Activated naive CD4-positive, alpha-beta T cell treated with anti-CD3 and anti-CD28 coated beads, Interleukin-2, amount 50 U/mL, for 72 hours (primary cell): ENCODE measurements around the gene WDR1. TPM values are rescaled to one million over a fixed set of nuclear protein-coding genes. Genes with fewer than 3 reads are reported as not detected.

Experiments
- ATAC-seq, 2 donors: fragments of 150-1000 bp; cut with Tn5 transposase; 2 replicates each; pipeline ENCODE4 v1.10.0; 2021; ENCODE audit warnings: mild to moderate bottlenecking in 2 of 2, moderate library complexity in 2 of 2
- DNase-seq, 2 donors: peaks; one replicate each; pipeline ENCODE4 v3.0.0; 2021 to 2022; ENCODE audit warnings: low spot score in 2 of 2
- H3K27ac Mint-ChIP-seq, 2 donors: one replicate each; pipeline ENCODE4 v1.8.0; 2022; ENCODE audit warnings: mild to moderate bottlenecking in 2 of 2, mixed read lengths in 2 of 2
- H3K36me3 Mint-ChIP-seq, 2 donors: one replicate each; pipeline ENCODE4 v1.8.0; 2022; ENCODE audit warnings: mixed read lengths in 2 of 2
- H3K9me3 Mint-ChIP-seq, 2 donors: one replicate each; pipeline ENCODE4 v1.8.0; 2022; ENCODE audit warnings: mixed read lengths in 2 of 2
- total RNA-seq, 2 donors: library from RNA; stranded (reverse); gene quantifications; one replicate each; pipeline ENCODE4 v1.2.3, GENCODE V29; 2022

The WDR1 gene
- total RNA-seq, 2 donors from 2014 or later, result 382 to 520 TPM

DNA sequence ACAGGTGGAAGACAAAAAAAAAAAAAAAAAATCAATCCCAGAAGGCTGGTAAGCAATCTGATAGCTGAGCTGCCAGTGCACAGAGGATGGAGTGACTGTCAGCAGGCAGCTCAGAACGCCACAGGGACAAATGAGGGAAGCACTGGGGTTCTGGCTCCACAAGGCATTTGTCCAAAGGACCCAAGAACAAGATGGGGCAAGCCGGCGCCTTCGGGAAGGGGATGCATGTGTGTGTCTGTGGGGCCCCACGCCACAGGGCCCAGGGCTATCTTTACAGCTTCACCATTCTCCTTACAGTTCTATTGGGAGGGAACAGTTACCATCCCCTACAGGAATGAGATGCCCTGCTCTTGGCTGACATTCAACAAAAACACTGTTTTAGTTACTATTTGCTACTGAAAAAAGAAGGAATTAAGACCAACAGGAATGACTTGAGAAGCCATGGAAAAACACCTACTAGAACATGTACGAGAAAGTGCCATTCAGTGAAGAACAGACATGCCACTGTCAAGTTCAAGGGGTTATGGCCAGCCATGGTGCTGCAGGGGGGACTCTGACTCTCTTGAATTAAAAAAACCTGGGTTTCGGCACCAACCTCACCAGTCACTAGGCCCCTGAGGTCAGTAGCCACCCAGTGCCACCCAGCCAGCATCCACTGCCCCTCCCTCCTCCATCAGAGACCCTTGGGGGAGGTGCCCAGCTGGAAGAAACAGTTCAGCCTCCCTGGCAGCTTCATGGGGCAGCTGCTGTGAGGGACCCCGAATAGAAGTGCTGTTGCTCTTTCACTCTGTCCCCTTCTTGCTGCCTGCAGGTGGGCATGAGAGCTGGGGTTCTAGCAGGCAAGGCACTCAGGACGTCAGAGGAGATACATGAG is 18.5 kb downstream of the WDR1 start:
- ATAC-seq (no peak), DNase-seq (no peak)
- H3K27ac Mint-ChIP-seq, result peak overlapping the region; percentile 32 to 92
- H3K9me3 Mint-ChIP-seq, result no peaks in the 10 kb centered on the region
- peaks cover 54 to 55% of the 10 kb centered on the region in 2 donors for H3K36me3 Mint-ChIP-seq

- no peaks in the 10 kb centered on the region for H3K9me3 Mint-ChIP-seq
- no peak for DNase-seq
- H3K27ac Mint-ChIP-seq, result peak overlapping the region; percentile 80 to 92
- no peak for ATAC-seq
- peaks cover 53 to 54% of the 10 kb centered on the region in 2 donors for H3K36me3 Mint-ChIP-seq
Observed at GRCh38 chr4:10096978-10097335, 19.6 kb downstream of the WDR1 start.

DNA sequence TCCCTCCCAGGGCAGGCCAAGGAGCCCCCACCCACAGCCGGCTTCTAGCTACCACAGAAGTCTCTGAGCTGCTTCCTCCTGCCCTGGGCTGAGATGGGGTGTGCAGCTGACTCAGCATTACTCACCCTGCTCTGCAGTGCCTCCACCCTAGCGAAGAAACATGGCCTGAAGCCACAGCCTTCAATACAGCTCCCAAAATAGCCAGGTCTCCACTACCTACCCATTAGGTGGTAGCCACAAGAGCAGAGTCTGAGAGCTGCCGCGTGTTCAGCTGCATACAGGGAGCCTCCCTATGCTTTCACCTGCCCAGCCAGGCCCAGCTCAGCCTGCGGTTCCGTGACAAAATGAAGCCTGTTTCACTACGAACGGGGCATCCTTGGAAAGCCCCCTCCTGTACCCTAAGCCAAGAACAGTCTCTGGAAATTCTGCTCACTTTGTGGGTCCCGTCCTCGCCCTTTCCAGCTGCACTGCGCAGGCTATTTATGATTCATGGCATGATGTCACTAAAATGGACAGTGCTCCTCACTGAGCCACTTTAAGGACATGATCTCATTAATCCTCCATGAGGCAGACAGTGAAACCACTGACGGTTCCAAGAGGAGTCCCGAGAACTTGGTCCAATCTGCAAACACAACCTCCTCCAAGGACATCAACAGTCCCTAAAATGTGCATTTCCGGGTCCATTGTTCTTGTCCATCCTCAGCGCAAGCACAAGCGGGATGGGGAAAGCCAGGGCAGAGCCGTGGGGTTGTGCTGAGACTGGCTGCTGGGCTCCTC is 20.2 kb downstream of the WDR1 start:
- H3K27ac Mint-ChIP-seq, result peak overlapping the region; percentile 80 to 92
- ATAC-seq (peak; percentile 72 to 81), DNase-seq (peak; percentile 71 to 90)
- no peaks in the 10 kb centered on the region for H3K9me3 Mint-ChIP-seq
- peaks cover 50 to 55% of the 10 kb centered on the region in 2 donors for H3K36me3 Mint-ChIP-seq

DNA sequence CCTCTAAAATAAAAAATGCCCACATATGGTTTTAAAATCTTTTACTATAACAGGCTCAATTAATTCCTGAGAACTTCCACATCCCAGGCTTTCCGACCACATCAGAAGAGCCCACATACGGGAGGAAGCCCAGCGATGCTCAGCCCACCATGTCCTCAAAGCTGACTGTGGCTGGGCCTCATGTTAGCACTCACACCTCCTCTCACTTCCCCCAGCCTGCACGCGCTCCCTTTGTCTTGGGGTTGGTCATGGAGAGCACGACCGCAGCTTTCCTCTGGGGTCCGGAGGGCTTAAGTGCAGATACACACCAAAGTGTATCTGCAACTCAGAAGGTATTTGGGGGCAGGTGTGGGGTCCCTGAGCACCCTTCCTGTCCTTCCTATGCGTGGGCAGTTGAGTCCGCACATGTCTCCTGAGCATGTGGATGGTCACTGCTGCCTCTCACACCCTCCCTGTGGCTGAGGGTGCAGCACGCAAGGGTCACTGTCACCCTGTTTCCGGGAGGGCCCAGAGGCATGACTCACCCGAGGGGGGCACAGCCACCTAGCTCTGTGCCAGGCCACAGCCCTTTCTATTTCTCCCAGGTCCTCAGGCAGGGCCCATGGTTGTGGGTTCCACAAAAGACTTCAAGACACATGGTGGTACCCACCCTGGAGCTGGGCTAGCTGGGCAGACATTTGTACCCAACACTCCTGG is 21.2 kb downstream of the WDR1 start:
- peak in 1 of 2 donors; percentile 76 for DNase-seq
- Mint-ChIP-seq H3K9me3 (no peaks in the 10 kb centered on the region), H3K36me3 (peaks cover 41 to 53% of the 10 kb centered on the region in 2 donors), H3K27ac (peak overlapping the region in 1 of 2 donors; percentile 92)
- ATAC-seq, result peak in 1 of 2 donors; percentile 39

GRCh38 chr4:10094841-10095240 is 21.8 kb downstream of the WDR1 start:
- ATAC-seq (no peak), DNase-seq (no peak)
- Mint-ChIP-seq H3K27ac (peak overlapping the region in 1 of 2 donors; percentile 92), H3K36me3 (peaks cover 35 to 47% of the 10 kb centered on the region in 2 donors), H3K9me3 (no peaks in the 10 kb centered on the region)

DNA sequence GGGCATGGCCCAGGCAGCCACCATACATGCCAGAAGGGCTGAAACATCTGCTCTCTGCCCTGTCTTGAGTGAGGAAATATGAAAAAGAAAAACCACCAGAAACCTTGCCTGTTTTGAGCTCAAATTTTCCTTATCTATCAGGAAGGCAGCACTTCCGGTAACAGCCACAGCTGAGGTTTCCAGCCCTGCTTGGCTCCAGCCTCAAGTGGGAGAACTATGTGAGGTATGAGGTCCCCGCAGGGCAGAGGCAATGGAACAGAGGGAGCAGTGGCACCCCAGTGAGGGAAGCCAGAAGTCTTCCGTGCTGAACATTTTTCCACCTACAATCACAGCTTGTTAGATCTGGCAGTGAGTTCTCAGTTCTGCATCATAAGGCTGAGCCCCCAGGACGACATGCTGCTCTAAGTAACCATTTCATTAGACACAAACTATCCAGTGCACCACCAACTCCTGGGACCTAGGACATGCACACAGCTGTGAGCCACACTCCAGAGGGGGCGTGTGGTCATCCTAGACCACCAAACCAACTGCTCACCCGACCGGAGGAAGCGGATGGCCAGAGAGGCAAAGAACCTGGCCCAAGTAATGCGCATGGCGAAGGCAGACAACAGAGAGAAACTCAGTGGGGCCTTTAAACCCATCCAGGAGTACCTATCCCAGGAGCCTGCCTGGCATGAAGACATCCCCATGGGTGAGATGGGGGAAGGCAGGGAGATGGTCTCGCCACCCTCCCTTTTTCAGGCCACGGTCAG is 22.6 kb downstream of the WDR1 start:
- H3K9me3 Mint-ChIP-seq, result no peaks in the 10 kb centered on the region
- peak; percentile 2 to 16 for ATAC-seq
- DNase-seq, result peak in 1 of 2 donors; percentile 66
- H3K36me3 Mint-ChIP-seq, result peaks cover 30 to 41% of the 10 kb centered on the region in 2 donors
- peak overlapping the region; percentile 92 to 95 for H3K27ac Mint-ChIP-seq

GRCh38 chr4:10093271-10093621 is 23.4 kb downstream of the WDR1 start:
- Mint-ChIP-seq H3K9me3 (no peaks in the 10 kb centered on the region), H3K27ac (peak overlapping the region; percentile 92 to 95), H3K36me3 (peaks cover 31 to 38% of the 10 kb centered on the region in 2 donors)
- DNase-seq (no peak), ATAC-seq (no peak)

DNA sequence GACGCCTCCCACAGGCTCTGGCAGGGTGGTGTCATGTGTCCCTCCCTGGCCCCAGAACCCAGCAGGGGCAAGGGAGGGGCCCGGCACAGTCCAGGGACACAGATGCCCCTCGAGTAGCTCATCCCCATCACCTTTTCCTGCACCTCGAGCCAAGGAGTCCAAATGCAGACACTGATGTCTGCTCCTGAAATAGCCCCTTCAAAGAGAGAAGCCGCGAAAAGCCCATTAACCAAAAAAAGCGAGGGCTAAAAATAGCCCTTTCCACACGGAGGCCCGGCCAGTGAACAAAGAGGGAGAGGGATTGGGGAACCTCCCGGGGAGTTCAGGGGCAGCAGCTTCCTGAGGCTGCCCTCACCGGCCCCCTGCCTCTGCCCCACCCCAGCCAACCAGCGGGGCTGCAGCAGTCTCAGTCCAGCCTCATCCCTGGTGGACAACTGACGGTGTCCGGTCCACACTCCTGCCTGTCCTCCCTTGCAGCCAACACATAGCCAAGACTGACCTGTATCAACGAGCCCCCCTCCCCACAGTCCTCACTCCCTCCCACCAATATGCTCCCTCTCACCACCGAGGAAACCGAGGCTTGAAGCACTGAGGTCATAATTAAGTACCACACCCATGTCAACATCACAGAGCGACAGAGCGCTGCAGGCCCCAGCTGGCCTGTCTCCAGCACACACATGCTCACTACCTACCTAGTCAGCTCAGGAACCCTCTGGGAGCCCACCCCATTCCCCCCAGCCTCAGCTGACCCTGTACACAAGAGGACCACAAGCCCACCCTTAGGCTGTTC is 23.9 kb downstream of the WDR1 start:
- no peak for ATAC-seq
- Mint-ChIP-seq H3K27ac (peak overlapping the region; percentile 92 to 95), H3K9me3 (no peaks in the 10 kb centered on the region), H3K36me3 (peaks cover 33 to 37% of the 10 kb centered on the region in 2 donors)
- no peak for DNase-seq

DNA sequence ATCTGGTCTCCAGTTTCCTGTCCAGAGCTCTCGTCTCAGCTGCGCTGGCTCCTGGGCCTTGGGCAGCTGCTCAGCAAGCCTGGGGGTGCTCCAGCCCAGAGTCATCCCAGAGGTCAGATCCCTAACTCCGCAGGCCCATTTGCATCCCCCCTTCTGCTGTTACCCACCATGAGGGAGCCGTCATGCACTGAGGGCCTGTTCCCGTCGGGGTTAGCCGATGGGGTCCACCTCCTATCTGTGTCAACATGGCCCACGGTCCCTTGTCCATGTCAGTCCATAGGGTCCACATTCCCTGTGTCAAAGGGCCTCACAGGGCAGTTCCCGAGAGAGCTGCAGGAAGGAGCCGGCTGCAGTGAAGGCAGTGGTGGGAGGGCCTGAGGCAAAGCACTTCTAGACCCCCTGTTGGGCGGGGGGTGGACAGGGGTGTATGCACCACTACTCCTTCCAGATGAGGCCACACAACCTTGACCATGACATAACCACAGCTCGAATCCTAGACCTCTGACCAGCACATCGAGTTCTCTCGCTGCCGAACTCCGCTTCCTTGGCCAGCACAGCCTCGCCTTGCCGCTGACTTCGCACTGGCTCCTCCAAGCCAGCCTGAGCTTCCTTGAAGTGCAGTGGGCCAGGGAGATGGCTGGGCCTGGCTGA is 24.9 kb downstream of the WDR1 start:
- no peaks in the 10 kb centered on the region for H3K9me3 Mint-ChIP-seq
- DNase-seq (no peak), ATAC-seq (no peak)
- peaks cover 32 to 38% of the 10 kb centered on the region in 2 donors for H3K36me3 Mint-ChIP-seq
- H3K27ac Mint-ChIP-seq, result peak overlapping the region; percentile 81 to 92

DNA sequence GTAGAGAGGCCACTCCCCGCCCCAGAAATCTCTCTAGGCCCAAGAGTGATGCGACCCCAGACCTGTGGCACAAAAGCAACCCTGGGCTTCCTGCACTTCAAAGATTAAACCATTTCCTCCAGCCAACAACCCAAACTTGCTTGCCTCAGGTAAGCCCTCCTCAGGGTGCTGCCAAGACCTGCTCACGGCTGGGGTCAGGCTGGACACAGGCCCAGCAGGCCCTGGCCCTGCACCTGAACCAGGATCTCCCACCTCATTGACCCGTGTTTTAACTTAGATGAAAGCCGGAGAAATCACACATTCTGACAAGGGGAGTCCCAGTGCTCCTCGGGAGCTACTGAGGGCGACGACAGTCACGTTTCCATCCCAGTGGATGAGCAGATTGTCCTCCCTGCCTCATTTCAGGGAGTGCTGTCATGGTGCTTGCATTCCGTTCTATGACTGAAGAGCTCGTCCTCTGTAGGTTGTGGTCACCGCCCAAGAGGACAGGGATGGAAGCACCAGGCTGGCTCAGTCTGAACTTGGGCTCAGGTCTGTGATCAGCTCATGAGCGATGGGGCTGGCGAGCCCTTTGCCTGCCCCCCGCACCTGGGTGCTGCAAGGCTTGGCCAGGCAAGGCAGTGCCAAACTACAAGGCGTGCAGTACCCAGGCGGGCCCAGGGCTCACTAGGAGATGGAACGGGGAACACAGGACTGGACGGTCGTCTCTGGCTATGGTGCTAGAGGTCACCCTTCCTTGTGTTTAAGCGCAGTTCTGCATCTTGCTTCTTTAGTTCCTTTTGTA is 25.9 kb downstream of the WDR1 start:
- no peak for DNase-seq
- ATAC-seq, result no peak
- no peaks in the 10 kb centered on the region for H3K9me3 Mint-ChIP-seq
- peak overlapping the region; percentile 84 to 92 for H3K27ac Mint-ChIP-seq
- H3K36me3 Mint-ChIP-seq, result peaks cover 32 to 38% of the 10 kb centered on the region in 2 donors

DNA sequence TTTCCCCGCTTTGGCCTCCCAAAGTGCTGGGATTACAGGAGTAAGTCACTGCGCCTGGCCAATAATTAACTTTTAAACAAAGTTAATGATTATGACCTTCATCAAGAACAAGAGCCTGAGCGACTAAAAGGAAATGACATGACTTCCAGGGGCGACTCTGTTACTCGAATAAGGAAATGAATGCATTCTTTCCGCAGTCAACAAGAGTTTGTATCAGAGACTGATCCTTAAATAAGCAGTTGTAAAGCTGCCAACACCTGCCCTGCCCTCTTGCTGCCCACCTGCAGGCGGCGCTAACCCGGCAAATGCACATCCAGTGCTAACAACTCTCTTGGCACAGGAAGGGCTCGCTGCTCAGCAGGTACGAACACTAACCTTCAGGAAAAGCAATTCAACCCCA is 27.3 kb downstream of the WDR1 start:
- H3K27ac Mint-ChIP-seq, result peak overlapping the region in 1 of 2 donors; percentile 44
- ATAC-seq, result no peak
- no peaks in the 10 kb centered on the region for H3K9me3 Mint-ChIP-seq

DNA sequence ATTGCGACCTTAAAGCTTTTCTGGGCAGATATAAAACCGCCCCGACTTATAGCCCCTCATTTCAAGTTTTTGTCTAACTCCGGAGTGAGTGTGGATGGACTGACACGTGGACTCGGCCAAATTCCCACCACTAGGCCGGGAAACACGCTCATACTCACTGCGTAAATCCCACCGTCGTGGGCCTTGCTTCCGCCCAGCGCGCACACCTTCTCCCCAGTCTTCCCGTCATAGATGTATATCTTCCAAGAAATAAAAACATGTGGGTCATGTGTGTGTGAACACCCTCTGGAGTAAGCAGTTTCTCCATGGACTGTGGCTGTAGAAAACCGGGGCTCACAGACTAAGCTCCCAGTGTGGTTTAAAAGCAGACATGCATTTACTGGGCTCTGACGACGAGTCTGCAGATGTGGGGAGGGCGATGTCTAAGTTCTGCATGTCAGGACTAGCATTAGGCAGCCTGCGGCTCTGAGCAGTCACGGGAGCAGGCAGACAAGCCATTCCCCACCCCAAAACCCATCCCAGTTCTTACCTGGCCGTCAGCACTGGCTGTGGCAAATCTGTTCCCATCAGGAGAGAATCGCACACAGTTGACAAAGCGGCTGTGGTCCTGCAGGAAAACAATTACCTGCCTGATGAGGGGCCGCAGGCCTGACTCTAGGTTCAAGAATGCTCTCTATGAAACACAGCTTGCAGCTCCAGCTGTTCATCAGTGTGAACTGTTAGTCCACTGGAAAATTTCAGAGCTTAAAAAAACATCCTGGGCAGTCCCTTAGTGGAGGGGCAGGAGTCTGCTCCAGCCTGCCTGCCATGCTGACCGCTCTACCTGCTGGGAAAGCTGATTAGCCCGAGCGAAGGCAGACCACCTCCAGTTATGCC is 28.2 kb downstream of the WDR1 start:
- peak overlapping the region; percentile 50 to 79 for H3K27ac Mint-ChIP-seq
- H3K36me3 Mint-ChIP-seq, result peaks cover 26 to 37% of the 10 kb centered on the region in 2 donors
- ATAC-seq (no peak), DNase-seq (no peak)
- no peaks in the 10 kb centered on the region for H3K9me3 Mint-ChIP-seq

More for the DNA sequence above, 27.3 kb downstream of the WDR1 start:
- peaks cover 34 to 39% of the 10 kb centered on the region in 2 donors for H3K36me3 Mint-ChIP-seq
- DNase-seq, result no peak

GRCh38 chr4:10087152-10087791 is 29.3 kb downstream of the WDR1 start:
- ATAC-seq, result no peak
- Mint-ChIP-seq H3K27ac (peak overlapping the region; percentile 5 to 79), H3K36me3 (peaks cover 16 to 26% of the 10 kb centered on the region in 2 donors)

More at GRCh38 chr4:10087152-10087791, 29.3 kb downstream of the WDR1 start:
- H3K9me3 Mint-ChIP-seq, result no peaks in the 10 kb centered on the region
- peak in 1 of 2 donors; percentile 47 for DNase-seq
